GM23338 (cell line): ENCODE measurements around the gene HSPB6. TPM values are rescaled to one million over a fixed set of nuclear protein-coding genes. Genes with fewer than 3 reads are reported as not detected.

Experiments used
- ATAC-seq: fragments of 200-7000 bp; cut with Tn5 transposase; 3 replicates; pipeline ENCODE4 v1.9.1; 2020
- DNase-seq: peaks from one replicate; pipeline ENCODE4 v3.0.0-alpha.2; 2015; ENCODE audit warnings: low spot score
- H2AFZ ChIP-seq: fragments of 200-600 bp; sonication (generic); 2 replicates; pipeline ENCODE4 v1.8.0; 2016; ENCODE audit warnings: antibody characterized with exemption, mild to moderate bottlenecking, moderate library complexity
- H3F3A ChIP-seq: fragments of 200-600 bp; sonication (generic); replicated peaks from 2 replicates; pipeline ENCODE4 v1.8.0; 2017; ENCODE audit warnings: antibody characterized with exemption, mixed run types, low read depth
- H3K27ac ChIP-seq: fragments of 200-600 bp; sonication (generic); 2 replicates; pipeline ENCODE4 v1.6.1; 2016; ENCODE audit warnings: low read depth
- H3K27me3 ChIP-seq: fragments of 200-600 bp; sonication (generic); 2 replicates; pipeline ENCODE4 v1.8.0; 2016; ENCODE audit warnings: mild to moderate bottlenecking, mixed run types, moderate library complexity; ENCODE audit not compliant: insufficient read depth
- H3K36me3 ChIP-seq: fragments of 200-600 bp; sonication (generic); 2 replicates; pipeline ENCODE4 v1.8.0; 2016; ENCODE audit warnings: mild to moderate bottlenecking; ENCODE audit not compliant: insufficient read depth
- H3K4me1 ChIP-seq: fragments of 200-600 bp; sonication (generic); 2 replicates; pipeline ENCODE4 v1.8.0; 2016; ENCODE audit warnings: mild to moderate bottlenecking, moderate library complexity; ENCODE audit not compliant: insufficient read depth
- H3K4me2 ChIP-seq: fragments of 200-600 bp; sonication (generic); 2 replicates; pipeline ENCODE4 v1.7.1; 2017; ENCODE audit warnings: mixed run types
- H3K4me3 ChIP-seq: fragments of 200-600 bp; sonication (generic); 2 replicates; pipeline ENCODE4 v1.6.1; 2016; ENCODE audit warnings: mixed run types
- H3K79me2 ChIP-seq: fragments of 200-600 bp; sonication (generic); replicated peaks from 2 replicates; pipeline ENCODE4 v1.8.0; 2017; ENCODE audit warnings: mild to moderate bottlenecking; ENCODE audit not compliant: insufficient read depth
- H3K9me2 ChIP-seq: fragments of 200-600 bp; sonication (generic); 2 replicates; pipeline ENCODE4 v1.8.0; 2017; ENCODE audit not compliant: insufficient read depth
- H4K20me1 ChIP-seq: fragments of 200-600 bp; sonication (generic); replicated peaks from 2 replicates; pipeline ENCODE4 v1.8.0; 2017; ENCODE audit warnings: mild to moderate bottlenecking; ENCODE audit not compliant: insufficient read depth
- H3K27ac Mint-ChIP-seq: 2 replicates; pipeline ENCODE4 v1.8.0; 2020; ENCODE audit warnings: inconsistent platforms, mild to moderate bottlenecking, moderate library complexity, mixed read lengths
- H3K27me3 Mint-ChIP-seq: 3 replicates; pipeline ENCODE4 v1.8.0; 2022; ENCODE audit warnings: low read depth, mild to moderate bottlenecking, moderate library complexity, mixed read lengths, inconsistent platforms; ENCODE audit not compliant: insufficient read depth, poor library complexity
- H3K36me3 Mint-ChIP-seq: 3 replicates; pipeline ENCODE4 v1.8.0; 2021; ENCODE audit warnings: low read depth, mild to moderate bottlenecking, inconsistent platforms, moderate library complexity, mixed read lengths
- H3K4me1 Mint-ChIP-seq: 3 replicates; pipeline ENCODE4 v1.8.0; 2020; ENCODE audit warnings: mild to moderate bottlenecking, inconsistent platforms, mixed read lengths
- H3K4me3 Mint-ChIP-seq: 3 replicates; pipeline ENCODE4 v1.8.0; 2021; ENCODE audit warnings: moderate library complexity, mild to moderate bottlenecking, inconsistent platforms, mixed read lengths
- H3K9me3 Mint-ChIP-seq: 3 replicates; pipeline ENCODE4 v1.8.0; 2020; ENCODE audit warnings: moderate library complexity, mild to moderate bottlenecking, inconsistent platforms, mixed read lengths
- CREB1 ChIP-seq: fragments of 250-450 bp; sonication (Bioruptor Pico); IDR thresholded peaks from 2 replicates; pipeline ENCODE4 v1.5.0; 2020; ENCODE audit warnings: low read depth, mild to moderate bottlenecking, moderate library complexity
- EZH2 ChIP-seq: fragments of 200-600 bp; sonication (generic); IDR thresholded peaks from one replicate; pipeline ENCODE4 v1.8.0; 2017; ENCODE audit warnings: antibody characterized with exemption, mild to moderate bottlenecking, low read depth; ENCODE audit not compliant: unreplicated experiment
- EZH2phosphoT487 ChIP-seq: fragments of 200-600 bp; sonication (generic); IDR thresholded peaks from one replicate; pipeline ENCODE4 v1.8.1; 2018; ENCODE audit warnings: antibody characterized with exemption; ENCODE audit not compliant: unreplicated experiment
- JUNB ChIP-seq: IDR thresholded peaks from one replicate; pipeline ENCODE4 v1.6.1; 2016; ENCODE audit warnings: antibody characterized with exemption; ENCODE audit not compliant: unreplicated experiment
- NANOG ChIP-seq: IDR thresholded peaks from 2 replicates; pipeline ENCODE4 v1.6.1; 2016; ENCODE audit warnings: antibody characterized with exemption, borderline replicate concordance
- POLR2AphosphoS5 ChIP-seq: IDR thresholded peaks from 2 replicates; pipeline ENCODE4 v1.6.1; 2016; ENCODE audit warnings: antibody characterized with exemption, low read depth
- STAT1 ChIP-seq: IDR thresholded peaks from one replicate; pipeline ENCODE4 v1.6.1; 2016; ENCODE audit warnings: antibody characterized with exemption; ENCODE audit not compliant: unreplicated experiment
- ZNF114 ChIP-seq: fragments of 250-450 bp; sonication (Bioruptor Pico); IDR thresholded peaks from 2 replicates; pipeline ENCODE4 v1.5.0; 2020; ENCODE audit warnings: mild to moderate bottlenecking, moderate library complexity
- polyA plus RNA-seq: library from polyadenylated mRNA; unstranded; fragments of >200 nt; fragmentation: Nextera tagmentation; extraction: Ambion mirVana; gene quantifications from 2 replicates; pipeline ENCODE4 v1.2.1, GENCODE V29; 2016
- total RNA-seq: library from RNA; depleted of rRNA; stranded (reverse); fragments of >200 nt; shearing (Covaris generic); gene quantifications from 2 replicates; pipeline ENCODE4 v1.2.3, GENCODE V29; 2014
- TF ChIP-seq, protein P1 (sequence below), 2 experiments: fragments of 200-600 bp in 1 of 2; sonication (generic) in 1 of 2; conservative IDR thresholded peaks; 2 replicates each; pipeline versions ENCODE4 v1.5.1 to v1.6.1; 2016 to 2017; ENCODE audit warnings: antibody characterized with exemption in 2 of 2, low read depth in 2 of 2, mild to moderate bottlenecking in 2 of 2, moderate library complexity in 1 of 2
- TF ChIP-seq, protein P2 (sequence below): IDR thresholded peaks from 2 replicates; pipeline ENCODE4 v1.6.1; 2016; ENCODE audit warnings: antibody characterized with exemption
- TF ChIP-seq, protein P3 (sequence below): IDR thresholded peaks from one replicate; pipeline ENCODE4 v1.6.1; 2018; ENCODE audit warnings: antibody characterized with exemption; ENCODE audit not compliant: unreplicated experiment

The HSPB6 gene
- total and polyA plus RNA-seq, 2 experiments from 2014 or later: 0.87 to 3.2 TPM

DNA sequence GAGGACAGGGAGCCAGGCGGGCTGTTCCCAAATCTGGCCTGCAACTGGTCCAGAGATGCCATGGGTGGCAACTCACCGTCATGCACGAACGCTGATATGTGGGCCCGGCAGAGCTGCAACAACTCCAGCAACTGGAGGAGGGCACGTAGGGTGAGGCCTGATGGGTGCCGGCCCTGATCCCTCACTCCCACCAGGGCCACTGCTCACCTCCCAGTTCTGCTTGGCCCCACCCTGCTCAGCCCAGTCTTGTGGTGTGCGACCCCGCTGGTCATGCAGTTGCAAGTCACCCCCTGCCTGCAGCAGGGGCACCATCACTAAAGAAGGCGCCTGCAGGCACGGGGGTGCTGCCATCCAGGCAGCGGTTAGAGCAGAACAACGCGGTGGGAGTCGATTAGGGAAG lies 35.5 kb upstream of the HSPB6 start:
- H2AFZ ChIP-seq: no peak overlapping the region
- H3K27me3 Mint-ChIP-seq: peaks cover 25% of the 10 kb centered on the region

DNA sequence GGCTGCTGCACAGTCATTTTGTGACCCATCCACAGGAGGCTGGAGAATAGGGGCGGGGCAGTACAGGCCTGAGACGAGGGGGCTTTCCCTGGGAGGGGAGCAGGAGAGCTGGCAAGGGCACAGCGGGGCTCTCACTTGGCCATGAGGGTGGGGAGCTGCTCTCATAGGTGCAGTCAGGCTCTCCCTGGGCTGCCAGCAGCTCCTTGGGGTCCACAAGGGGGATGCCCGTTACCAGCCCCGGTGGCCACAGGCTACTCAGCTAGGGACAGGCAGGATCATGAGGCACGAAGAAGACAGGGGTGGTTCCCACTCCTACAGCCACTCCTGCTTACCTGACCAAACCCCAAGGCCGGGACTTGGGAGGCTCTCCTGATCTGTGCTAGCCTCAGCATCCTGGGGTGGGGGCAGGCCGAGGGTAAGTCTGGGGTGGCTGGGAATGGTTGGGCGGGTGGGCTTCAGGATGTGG lies 35.0 kb upstream of the HSPB6 start:
- Mint-ChIP-seq H3K27me3 (peaks cover 21% of the 10 kb centered on the region), H3K27ac (no peak overlapping the region), H3K4me3 (no peak overlapping the region), H3K36me3 (no peaks in the 10 kb centered on the region), H3K4me1 (peaks cover 5% of the 10 kb centered on the region; the same call in 2 of the 3 replicates), H3K9me3 (no peaks in the 10 kb centered on the region; the same call in 2 of the 3 replicates)
- H3K27ac ChIP-seq: no peak overlapping the region
- DNase-seq (no peak), ATAC-seq (no peak)
- H3K4me3 ChIP-seq: no peak overlapping the region
- H3K36me3 ChIP-seq: no peaks in the 10 kb centered on the region
- peaks cover 19% of the 10 kb centered on the region for H3K27me3 ChIP-seq
- H3K4me2 ChIP-seq: no peak overlapping the region
- H3F3A ChIP-seq: 0 out of 2 replicates have a peak, but pooled peaks cover 8% of the 10 kb centered on the region
- no peaks in the 10 kb centered on the region for H3K9me2 ChIP-seq
- H4K20me1 ChIP-seq: no peaks in the 10 kb centered on the region
- H3K4me1 ChIP-seq: peaks cover 3% of the 10 kb centered on the region; the same call in 1 of the 2 replicates
- no peak overlapping the region for H2AFZ ChIP-seq
- no peaks in the 10 kb centered on the region for H3K79me2 ChIP-seq
- TF ChIP-seq, protein P1, sequence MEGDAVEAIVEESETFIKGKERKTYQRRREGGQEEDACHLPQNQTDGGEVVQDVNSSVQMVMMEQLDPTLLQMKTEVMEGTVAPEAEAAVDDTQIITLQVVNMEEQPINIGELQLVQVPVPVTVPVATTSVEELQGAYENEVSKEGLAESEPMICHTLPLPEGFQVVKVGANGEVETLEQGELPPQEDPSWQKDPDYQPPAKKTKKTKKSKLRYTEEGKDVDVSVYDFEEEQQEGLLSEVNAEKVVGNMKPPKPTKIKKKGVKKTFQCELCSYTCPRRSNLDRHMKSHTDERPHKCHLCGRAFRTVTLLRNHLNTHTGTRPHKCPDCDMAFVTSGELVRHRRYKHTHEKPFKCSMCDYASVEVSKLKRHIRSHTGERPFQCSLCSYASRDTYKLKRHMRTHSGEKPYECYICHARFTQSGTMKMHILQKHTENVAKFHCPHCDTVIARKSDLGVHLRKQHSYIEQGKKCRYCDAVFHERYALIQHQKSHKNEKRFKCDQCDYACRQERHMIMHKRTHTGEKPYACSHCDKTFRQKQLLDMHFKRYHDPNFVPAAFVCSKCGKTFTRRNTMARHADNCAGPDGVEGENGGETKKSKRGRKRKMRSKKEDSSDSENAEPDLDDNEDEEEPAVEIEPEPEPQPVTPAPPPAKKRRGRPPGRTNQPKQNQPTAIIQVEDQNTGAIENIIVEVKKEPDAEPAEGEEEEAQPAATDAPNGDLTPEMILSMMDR (conservative IDR thresholded peaks at IDR 0.05; ENCODE audit: low read depth in 2 of 2): no peak
- no peak for TF ChIP-seq ZNF114 (CRISPR knock-in tag)
- TF ChIP-seq CREB1 (CRISPR knock-in tag): no peak
- TF ChIP-seq NANOG: no peak
- TF ChIP-seq, protein P2, sequence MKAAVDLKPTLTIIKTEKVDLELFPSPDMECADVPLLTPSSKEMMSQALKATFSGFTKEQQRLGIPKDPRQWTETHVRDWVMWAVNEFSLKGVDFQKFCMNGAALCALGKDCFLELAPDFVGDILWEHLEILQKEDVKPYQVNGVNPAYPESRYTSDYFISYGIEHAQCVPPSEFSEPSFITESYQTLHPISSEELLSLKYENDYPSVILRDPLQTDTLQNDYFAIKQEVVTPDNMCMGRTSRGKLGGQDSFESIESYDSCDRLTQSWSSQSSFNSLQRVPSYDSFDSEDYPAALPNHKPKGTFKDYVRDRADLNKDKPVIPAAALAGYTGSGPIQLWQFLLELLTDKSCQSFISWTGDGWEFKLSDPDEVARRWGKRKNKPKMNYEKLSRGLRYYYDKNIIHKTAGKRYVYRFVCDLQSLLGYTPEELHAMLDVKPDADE: no peak

More for the DNA sequence above, 35.5 kb upstream of the HSPB6 start:
- Mint-ChIP-seq H3K4me1 (peaks cover 9% of the 10 kb centered on the region), H3K4me3 (no peak overlapping the region), H3K27ac (no peak overlapping the region), H3K9me3 (no peaks in the 10 kb centered on the region; the same call in 2 of the 3 replicates), H3K36me3 (no peaks in the 10 kb centered on the region)
- H3F3A ChIP-seq: 0 out of 2 replicates have a peak, but pooled peaks cover 8% of the 10 kb centered on the region
- peaks cover 24% of the 10 kb centered on the region for H3K27me3 ChIP-seq
- peaks cover 6% of the 10 kb centered on the region; the same call in 1 of the 2 replicates for H3K4me1 ChIP-seq
- H3K27ac ChIP-seq: no peak overlapping the region
- no peaks in the 10 kb centered on the region for H3K79me2 ChIP-seq
- TF ChIP-seq, protein P3, sequence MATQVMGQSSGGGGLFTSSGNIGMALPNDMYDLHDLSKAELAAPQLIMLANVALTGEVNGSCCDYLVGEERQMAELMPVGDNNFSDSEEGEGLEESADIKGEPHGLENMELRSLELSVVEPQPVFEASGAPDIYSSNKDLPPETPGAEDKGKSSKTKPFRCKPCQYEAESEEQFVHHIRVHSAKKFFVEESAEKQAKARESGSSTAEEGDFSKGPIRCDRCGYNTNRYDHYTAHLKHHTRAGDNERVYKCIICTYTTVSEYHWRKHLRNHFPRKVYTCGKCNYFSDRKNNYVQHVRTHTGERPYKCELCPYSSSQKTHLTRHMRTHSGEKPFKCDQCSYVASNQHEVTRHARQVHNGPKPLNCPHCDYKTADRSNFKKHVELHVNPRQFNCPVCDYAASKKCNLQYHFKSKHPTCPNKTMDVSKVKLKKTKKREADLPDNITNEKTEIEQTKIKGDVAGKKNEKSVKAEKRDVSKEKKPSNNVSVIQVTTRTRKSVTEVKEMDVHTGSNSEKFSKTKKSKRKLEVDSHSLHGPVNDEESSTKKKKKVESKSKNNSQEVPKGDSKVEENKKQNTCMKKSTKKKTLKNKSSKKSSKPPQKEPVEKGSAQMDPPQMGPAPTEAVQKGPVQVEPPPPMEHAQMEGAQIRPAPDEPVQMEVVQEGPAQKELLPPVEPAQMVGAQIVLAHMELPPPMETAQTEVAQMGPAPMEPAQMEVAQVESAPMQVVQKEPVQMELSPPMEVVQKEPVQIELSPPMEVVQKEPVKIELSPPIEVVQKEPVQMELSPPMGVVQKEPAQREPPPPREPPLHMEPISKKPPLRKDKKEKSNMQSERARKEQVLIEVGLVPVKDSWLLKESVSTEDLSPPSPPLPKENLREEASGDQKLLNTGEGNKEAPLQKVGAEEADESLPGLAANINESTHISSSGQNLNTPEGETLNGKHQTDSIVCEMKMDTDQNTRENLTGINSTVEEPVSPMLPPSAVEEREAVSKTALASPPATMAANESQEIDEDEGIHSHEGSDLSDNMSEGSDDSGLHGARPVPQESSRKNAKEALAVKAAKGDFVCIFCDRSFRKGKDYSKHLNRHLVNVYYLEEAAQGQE: no peak
- TF ChIP-seq ZNF114 (CRISPR knock-in tag): no peak
- TF ChIP-seq POLR2AphosphoS5: no peak
- TF ChIP-seq CREB1 (CRISPR knock-in tag): no peak
- TF ChIP-seq, protein P1 (conservative IDR thresholded peaks at IDR 0.05; ENCODE audit: low read depth in 2 of 2): no peak
- TF ChIP-seq JUNB: no peak
- no peak for TF ChIP-seq EZH2
- no peak for TF ChIP-seq STAT1
- TF ChIP-seq EZH2phosphoT487: no peak
- ATAC-seq (no peak), DNase-seq (no peak)
- H3K36me3 ChIP-seq: no peaks in the 10 kb centered on the region
- H3K4me2 ChIP-seq: no peak overlapping the region
- no peaks in the 10 kb centered on the region for H3K9me2 ChIP-seq
- no peak overlapping the region for H3K4me3 ChIP-seq
- H4K20me1 ChIP-seq: no peaks in the 10 kb centered on the region
